A673 (cell line): ENCODE data around the gene NPBWR2.

Experiments
- CTCF ChIP-seq: fragments of 300-800, 200-600 bp; sonication (generic); conservative IDR thresholded peaks from 2 replicates; pipeline ENCODE4 v1.5.1; 2017; ENCODE audit warnings: low read depth, mild to moderate bottlenecking, antibody characterized with exemption, low read length, moderate library complexity, mixed read lengths
- EZH2 ChIP-seq: fragments of 200-600 bp; sonication (generic); IDR thresholded peaks from 2 replicates; pipeline ENCODE4 v1.6.1; 2017; ENCODE audit warnings: borderline replicate concordance, low read depth, mild to moderate bottlenecking, mixed read lengths, antibody characterized with exemption, low read length; ENCODE audit not compliant: poor library complexity, severe bottlenecking

- TF ChIP-seq EZH2 (no peak), CTCF (no peak)
Observed at GRCh38 chr20:64150756-64151632, 43.6 kb upstream of the NPBWR2 start.
